Thymus (tissue), 11 donors: Measurements from ENCODE around the gene XIRP1. TPM values are rescaled to one million over a fixed set of nuclear protein-coding genes. Genes with fewer than 3 reads are reported as not detected.

ENCODE experiments used
- DNase-seq, 9 donors: peaks; one replicate each; pipeline ENCODE4 v3.0.0-alpha.2; 2013; ENCODE audit warnings: low spot score in 9 of 9, low read depth in 6 of 9, missing footprints in 1 of 9
- H3K27ac ChIP-seq, 2 donors: one replicate each; pipeline ENCODE4 v1.5.1; 2013; ENCODE audit warnings: control low read depth in 1 of 2, low read depth in 1 of 2, low read length in 1 of 2, mild to moderate bottlenecking in 1 of 2, moderate library complexity in 1 of 2
- H3K27me3 ChIP-seq, 2 donors: one replicate each; pipeline ENCODE4 v1.5.1; 2013; ENCODE audit warnings: low read length in 1 of 2; ENCODE audit not compliant: control insufficient read depth in 2 of 2, insufficient read depth in 1 of 2
- H3K36me3 ChIP-seq, 2 donors: one replicate each; pipeline ENCODE4 v1.5.1; 2013; ENCODE audit warnings: low read length in 1 of 2, mild to moderate bottlenecking in 1 of 2, moderate library complexity in 1 of 2; ENCODE audit not compliant: control insufficient read depth in 2 of 2, insufficient read depth in 2 of 2
- H3K4me1 ChIP-seq, 2 donors: one replicate each; pipeline ENCODE4 v1.5.1; 2013; ENCODE audit warnings: low read length in 2 of 2; ENCODE audit not compliant: control insufficient read depth in 2 of 2, insufficient read depth in 2 of 2
- H3K4me3 ChIP-seq, 2 donors: one replicate each; pipeline ENCODE4 v1.5.1; 2013; ENCODE audit warnings: low read length in 2 of 2, control low read depth in 1 of 2, mild to moderate bottlenecking in 1 of 2
- H3K9me3 ChIP-seq, 2 donors: one replicate each; pipeline ENCODE4 v1.5.1; 2013; ENCODE audit warnings: low read length in 1 of 2, mild to moderate bottlenecking in 1 of 2; ENCODE audit not compliant: control insufficient read depth in 2 of 2, insufficient read depth in 1 of 2
- WGBS: extraction: QIAGEN DNeasy Blood & Tissue Kit; methylation state at CpG from one replicate; pipeline ENCODE4 v1.1.7; 2013; 5-methylcytosine and 5-hydroxymethylcytosine counted together
- polyA plus RNA-seq: library from polyadenylated mRNA; stranded (reverse); fragments of 200-250 nt; gene quantifications from one replicate; pipeline ENCODE4 v1.2.3, GENCODE V29; 2013
- total RNA-seq: library from RNA; stranded (reverse); fragments of 120-200 nt; gene quantifications from one replicate; pipeline ENCODE4 v1.2.4, GENCODE V29; 2013
- donor health status: healthy.

The XIRP1 gene
- total and polyA plus RNA-seq, 2 donors: 0.52 to 1.1 TPM

DNA sequence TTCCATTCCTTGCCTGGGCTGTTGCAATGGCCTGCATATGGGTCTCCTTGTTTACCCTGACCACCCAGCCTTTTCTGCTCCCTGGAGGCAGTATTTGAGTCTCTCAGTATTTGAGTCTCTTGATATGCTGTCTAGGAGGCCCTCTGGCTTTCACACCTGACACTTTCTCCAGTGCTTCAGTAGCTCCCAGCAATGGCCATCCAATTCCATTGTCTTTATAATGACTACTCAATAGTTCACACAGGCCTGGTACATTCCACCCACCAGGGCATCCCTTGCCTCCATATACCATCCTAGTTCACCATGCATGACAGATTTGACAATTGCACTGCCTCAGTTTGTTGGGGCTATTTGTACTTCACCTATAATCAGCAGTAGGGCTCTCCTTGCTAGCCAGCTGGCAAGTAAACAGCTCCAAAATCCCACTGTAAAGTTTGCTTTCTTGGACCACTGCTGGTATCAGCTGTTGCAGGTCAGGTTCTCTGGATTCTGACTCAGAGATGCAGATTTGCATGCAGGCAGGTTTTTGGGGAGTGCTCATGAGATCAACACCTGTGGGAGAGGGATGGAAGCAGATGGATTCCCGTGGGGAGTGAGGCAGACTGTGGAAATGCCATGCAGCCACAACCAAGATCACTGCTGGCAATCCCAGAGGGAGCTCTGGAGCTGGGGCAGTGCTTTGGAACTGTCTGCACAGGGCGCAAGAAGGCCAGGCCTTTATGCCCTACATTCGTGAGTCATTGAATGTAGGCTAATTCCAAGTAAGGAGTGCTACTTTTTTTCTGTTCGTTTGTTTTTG is 19.1 kb upstream of the XIRP1 start:
- no peaks in the 10 kb centered on the region for H3K36me3 ChIP-seq
- no peaks in the 10 kb centered on the region for H3K27me3 ChIP-seq
- no peak overlapping the region for H3K27ac ChIP-seq
- no peak for DNase-seq
- no peak overlapping the region for H3K4me3 ChIP-seq
- H3K4me1 ChIP-seq: peaks cover 29 to 43% of the 10 kb centered on the region in 2 donors
- H3K9me3 ChIP-seq: no peaks in the 10 kb centered on the region
- 94% methylated on average over 4 of the region's 4 CpGs for WGBS

DNA sequence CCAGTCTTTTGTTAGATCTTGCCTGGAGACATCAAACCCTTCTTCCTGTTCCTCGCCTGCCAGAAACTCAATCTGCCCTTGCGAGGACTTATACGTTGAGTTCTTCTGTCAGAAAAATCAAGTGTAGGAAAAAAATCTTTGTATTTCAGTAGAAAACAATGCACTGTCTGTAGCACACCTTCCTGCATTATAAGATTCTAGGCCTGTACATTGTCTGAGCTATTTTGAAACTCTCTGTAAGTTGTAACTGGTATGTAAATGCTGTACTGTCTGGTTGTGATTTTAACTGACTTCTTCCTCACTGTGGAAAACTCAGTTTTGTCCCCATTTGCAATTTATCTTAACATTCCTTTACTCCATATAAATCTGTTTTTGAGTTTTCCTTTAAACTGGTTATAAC is 17.7 kb upstream of the XIRP1 start:
- 38% methylated on average over 3 of the region's 3 CpGs for WGBS
- Histone ChIP-seq H3K27ac (peak overlapping the region; percentile 46 to 60), H3K4me1 (peaks cover 31 to 44% of the 10 kb centered on the region in 2 donors), H3K27me3 (no peaks in the 10 kb centered on the region), H3K4me3 (no peak overlapping the region), H3K36me3 (no peaks in the 10 kb centered on the region), H3K9me3 (peaks cover 0 to 2% of the 10 kb centered on the region in 2 donors)
- peak in 2 of 9 donors; percentile 41 to 59 for DNase-seq

DNA sequence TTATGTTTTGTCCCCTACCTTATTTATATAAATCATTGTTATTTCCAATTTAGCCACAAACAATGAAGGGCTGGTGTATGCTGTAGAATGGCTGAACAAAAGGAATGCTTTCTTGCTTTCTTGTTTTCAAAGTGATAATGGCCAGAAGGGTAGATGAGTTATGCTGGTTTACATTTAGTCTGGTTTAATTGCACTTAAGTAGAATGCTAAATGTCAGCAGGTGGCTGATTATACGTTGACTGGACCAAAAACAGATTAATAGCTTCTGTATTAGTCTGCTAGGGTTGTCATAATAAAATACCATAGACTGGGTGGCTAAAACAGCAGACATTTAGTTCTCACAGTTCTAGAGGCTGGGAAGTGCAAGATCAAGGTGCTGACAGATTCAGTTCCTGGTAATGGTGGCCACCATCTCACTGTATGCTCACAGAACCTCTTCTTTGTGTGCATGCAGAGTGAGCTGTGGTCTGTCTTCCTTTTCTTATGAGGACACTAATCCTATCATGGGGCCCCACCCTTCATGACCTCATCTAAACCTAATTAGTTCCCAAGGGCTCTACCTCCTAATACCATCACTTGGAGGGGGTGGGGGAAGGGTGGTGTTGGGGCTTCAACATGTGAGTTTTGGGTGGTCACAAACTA is 17.1 kb upstream of the XIRP1 start:
- Histone ChIP-seq H3K36me3 (no peaks in the 10 kb centered on the region), H3K27ac (peak overlapping the region; percentile 26 to 80), H3K4me3 (no peak overlapping the region), H3K27me3 (no peaks in the 10 kb centered on the region), H3K9me3 (peaks cover 0 to 4% of the 10 kb centered on the region in 2 donors), H3K4me1 (peaks cover 31 to 44% of the 10 kb centered on the region in 2 donors)
- 99% methylated on average over 1 of the region's 1 CpG for WGBS
- no peak for DNase-seq

DNA sequence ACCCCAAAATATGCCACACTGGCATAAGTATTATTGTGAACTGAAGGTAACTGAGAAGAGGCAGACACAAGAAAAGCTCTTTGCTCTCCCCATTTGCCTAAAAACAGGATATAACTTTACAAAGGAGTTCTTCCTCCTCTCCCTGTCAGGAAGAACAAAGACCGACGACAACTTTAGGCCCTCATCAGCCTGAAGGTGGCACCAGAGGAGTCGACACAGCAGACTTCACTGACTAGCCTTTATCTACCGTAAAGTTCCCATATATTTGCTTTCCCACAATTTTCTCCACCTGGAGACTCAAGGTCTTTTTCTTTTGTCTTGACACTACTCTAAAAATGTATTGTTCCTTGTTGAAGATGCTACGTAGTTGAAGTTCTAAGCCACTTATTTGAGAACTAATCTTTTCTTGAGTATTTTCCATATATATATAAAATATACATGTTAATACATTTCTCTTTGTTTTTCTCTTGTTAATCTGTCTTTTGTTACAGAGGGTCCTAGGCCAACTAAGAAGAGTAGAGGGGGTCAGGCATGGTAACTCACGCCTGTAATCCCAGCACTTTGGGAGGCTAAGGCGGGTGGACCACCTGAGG is 16.2 kb upstream of the XIRP1 start:
- peaks cover 31 to 46% of the 10 kb centered on the region in 2 donors for H3K4me1 ChIP-seq
- peak in 6 of 9 donors; percentile 46 to 81 (median 55) for DNase-seq
- peaks cover 0 to 4% of the 10 kb centered on the region in 2 donors for H3K9me3 ChIP-seq
- H3K4me3 ChIP-seq: no peak overlapping the region
- H3K27ac ChIP-seq: peak overlapping the region; percentile 38 to 94
- 38% methylated on average over 7 of the region's 7 CpGs for WGBS
- no peaks in the 10 kb centered on the region for H3K27me3 ChIP-seq
- H3K36me3 ChIP-seq: no peaks in the 10 kb centered on the region

DNA sequence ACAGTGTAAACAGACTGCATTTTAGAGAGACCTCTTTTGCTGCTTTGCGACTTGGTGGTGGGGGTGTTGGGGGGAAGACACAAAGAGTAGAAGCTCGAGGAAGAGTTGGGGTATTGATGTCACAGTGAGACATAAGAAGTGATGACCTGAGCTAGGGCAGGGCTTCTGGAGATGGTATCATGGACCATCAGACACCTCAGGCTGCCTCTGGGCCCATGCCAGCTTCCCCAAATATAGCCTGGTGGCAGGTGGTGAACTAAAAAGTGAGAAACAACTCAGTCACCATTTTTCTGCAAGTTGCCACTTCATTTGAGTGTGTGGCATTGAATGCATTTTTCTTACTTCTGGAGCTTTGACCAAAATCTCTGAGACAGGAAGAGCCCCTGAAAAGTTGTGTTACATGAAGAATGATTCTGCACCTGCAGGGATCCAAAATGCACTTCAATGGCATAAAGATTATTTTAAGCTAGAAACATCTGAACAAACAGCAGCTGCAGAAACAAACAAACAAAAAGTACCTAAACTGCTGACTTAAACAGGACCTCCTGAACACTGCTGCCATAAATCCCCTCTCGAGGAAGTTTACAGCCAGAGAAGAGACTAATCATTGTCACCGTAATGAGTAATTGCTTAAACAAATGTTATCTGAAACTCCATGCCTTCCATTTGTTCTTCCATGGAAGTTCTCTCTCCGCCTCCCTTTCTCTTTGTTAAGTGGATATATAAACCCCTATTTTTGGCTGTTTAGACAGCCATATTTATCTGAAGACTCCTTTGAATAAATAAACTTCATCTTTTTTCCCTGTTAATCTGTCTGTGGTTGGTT is 15.2 kb upstream of the XIRP1 start:
- Histone ChIP-seq H3K27me3 (peaks cover 0 to 3% of the 10 kb centered on the region in 2 donors), H3K4me3 (no peak overlapping the region), H3K36me3 (no peaks in the 10 kb centered on the region), H3K27ac (peak overlapping the region; percentile 85 to 94), H3K9me3 (peaks cover 0 to 4% of the 10 kb centered on the region in 2 donors), H3K4me1 (peaks cover 31 to 47% of the 10 kb centered on the region in 2 donors)
- peak in 7 of 9 donors; percentile 45 to 90 (median 73) for DNase-seq
- WGBS: 51% methylated on average over 5 of the region's 5 CpGs

DNA sequence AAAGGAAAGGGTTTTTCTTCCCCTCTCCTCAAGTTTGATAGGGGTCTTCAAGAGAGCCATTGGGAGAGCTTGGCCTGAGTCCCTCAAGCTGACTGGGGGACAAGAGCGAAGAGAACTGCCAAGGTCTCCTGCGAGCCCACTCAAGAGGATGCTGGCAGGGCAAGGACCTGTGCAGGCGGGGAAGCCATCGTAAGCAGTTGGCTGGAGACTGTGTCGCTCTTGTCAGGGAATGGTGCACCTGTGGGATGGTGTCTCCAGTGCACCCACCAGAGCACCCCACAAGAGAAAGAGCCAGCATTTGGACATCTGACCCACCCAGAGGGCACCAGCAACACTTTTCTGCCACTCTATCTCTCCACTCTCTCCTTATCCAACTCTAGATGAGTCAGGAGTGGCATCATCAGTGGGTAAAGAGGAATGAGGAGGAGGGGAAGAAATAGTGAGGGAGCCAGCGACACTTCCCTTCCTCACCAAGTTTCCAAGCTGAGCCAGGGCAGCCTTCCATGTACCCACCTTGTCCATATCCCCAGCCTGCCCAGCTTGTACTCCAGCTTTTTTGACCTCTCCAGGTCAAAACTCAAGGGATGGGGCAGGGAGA is 13.6 kb upstream of the XIRP1 start:
- Histone ChIP-seq H3K27ac (peak overlapping the region; percentile 25 to 94), H3K4me1 (peaks cover 31 to 49% of the 10 kb centered on the region in 2 donors), H3K9me3 (peaks cover 0 to 4% of the 10 kb centered on the region in 2 donors), H3K36me3 (no peaks in the 10 kb centered on the region), H3K27me3 (peaks cover 0 to 3% of the 10 kb centered on the region in 2 donors), H3K4me3 (no peak overlapping the region)
- no peak for DNase-seq
- WGBS: 97% methylated on average over 6 of the region's 6 CpGs

DNA sequence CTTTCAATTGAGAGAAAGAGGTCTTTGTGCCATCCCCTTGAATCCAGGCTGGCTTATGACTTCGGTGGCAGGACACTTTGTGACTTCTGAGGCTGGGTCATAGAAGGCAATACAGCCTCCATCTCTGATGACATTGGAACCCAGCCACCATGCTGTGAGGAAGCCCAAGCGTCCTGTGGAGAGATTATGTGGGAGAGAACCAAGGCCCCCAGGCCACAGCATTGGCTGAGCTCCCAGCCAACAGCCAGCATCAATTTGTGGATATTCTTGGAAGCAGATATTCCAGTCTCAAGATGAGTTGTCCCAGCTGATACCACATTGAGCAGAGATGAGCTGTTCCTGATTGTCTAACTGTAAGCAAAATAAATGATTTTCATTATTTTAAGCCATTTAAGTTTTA is 12.7 kb upstream of the XIRP1 start:
- peaks cover 0 to 3% of the 10 kb centered on the region in 2 donors for H3K27me3 ChIP-seq
- H3K9me3 ChIP-seq: peaks cover 0 to 4% of the 10 kb centered on the region in 2 donors
- no peaks in the 10 kb centered on the region for H3K36me3 ChIP-seq
- H3K27ac ChIP-seq: no peak overlapping the region
- H3K4me1 ChIP-seq: peaks cover 28 to 45% of the 10 kb centered on the region in 2 donors
- no peak for DNase-seq
- WGBS: 98% methylated on average over 2 of the region's 2 CpGs
- H3K4me3 ChIP-seq: no peak overlapping the region

DNA sequence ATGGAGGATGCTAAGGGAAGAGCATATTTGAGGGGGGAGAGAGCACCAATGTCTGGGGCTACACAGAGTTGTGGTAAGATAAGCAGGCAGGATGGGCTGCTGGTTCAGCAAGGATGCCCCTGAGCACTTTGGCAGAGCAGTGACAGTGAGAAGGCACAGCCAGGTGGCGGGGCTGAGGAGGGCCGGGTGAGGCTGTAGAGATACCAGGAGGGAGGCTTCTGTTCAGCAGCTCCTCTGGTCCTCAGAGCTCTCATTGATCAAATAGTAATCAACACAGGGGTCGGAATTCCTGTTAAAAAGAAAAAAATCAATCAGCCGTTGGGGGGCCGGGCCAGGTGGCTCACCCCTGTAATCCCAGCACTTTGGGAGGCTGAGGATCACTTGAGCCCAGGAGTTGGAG is 11.5 kb upstream of the XIRP1 start:
- no peak overlapping the region for H3K27ac ChIP-seq
- H3K4me1 ChIP-seq: peaks cover 24 to 36% of the 10 kb centered on the region in 2 donors
- H3K4me3 ChIP-seq: no peak overlapping the region
- no peak for DNase-seq
- H3K9me3 ChIP-seq: peaks cover 0 to 4% of the 10 kb centered on the region in 2 donors
- WGBS: 94% methylated on average over 5 of the region's 5 CpGs
- peaks cover 0 to 3% of the 10 kb centered on the region in 2 donors for H3K27me3 ChIP-seq
- H3K36me3 ChIP-seq: no peaks in the 10 kb centered on the region
